ENCODE measurements around the gene PRDM16.

DNA sequence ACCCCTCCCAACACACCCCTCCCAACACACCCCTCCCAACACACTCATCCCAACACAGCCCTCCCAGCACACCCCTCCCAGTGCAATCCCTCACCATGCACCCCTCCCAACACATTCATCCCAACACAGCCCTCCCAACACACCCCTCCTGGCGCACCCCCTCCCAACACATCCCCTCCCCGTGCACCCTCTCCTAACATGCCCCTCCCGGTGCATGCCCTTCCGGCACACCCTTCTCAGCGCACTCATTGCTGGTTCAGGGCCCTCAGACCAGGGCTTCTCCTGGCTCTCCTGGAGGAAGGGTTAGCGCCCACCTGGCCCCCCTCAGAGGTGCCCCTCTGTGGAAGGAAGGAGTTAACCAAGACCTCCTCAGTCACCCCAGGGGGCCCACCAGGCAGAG is 310.9 kb downstream of the PRDM16 start:
- TF ChIP-seq BRCA1 (IDR thresholded peaks at IDR 0.05; ENCODE audit: low read depth, low read length) (no peak), JUN (IDR thresholded peaks at IDR 0.05; ENCODE audit: low read depth, low read length) (no peak), GTF2F1 (IDR thresholded peaks at IDR 0.05; ENCODE audit: borderline replicate concordance, low read depth, low read length) (no peak), POLR2AphosphoS5 (IDR thresholded peaks at IDR 0.05; ENCODE audit: low read depth, low read length) (no peak), GABPA (IDR thresholded peaks at IDR 0.05; ENCODE audit: borderline replicate concordance, insufficient read depth, low read length) (no peak)
- TF ChIP-seq, protein P1, sequence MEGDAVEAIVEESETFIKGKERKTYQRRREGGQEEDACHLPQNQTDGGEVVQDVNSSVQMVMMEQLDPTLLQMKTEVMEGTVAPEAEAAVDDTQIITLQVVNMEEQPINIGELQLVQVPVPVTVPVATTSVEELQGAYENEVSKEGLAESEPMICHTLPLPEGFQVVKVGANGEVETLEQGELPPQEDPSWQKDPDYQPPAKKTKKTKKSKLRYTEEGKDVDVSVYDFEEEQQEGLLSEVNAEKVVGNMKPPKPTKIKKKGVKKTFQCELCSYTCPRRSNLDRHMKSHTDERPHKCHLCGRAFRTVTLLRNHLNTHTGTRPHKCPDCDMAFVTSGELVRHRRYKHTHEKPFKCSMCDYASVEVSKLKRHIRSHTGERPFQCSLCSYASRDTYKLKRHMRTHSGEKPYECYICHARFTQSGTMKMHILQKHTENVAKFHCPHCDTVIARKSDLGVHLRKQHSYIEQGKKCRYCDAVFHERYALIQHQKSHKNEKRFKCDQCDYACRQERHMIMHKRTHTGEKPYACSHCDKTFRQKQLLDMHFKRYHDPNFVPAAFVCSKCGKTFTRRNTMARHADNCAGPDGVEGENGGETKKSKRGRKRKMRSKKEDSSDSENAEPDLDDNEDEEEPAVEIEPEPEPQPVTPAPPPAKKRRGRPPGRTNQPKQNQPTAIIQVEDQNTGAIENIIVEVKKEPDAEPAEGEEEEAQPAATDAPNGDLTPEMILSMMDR (IDR thresholded peaks at IDR 0.05; ENCODE audit: control extremely low read depth in 1 of 3, insufficient read depth in 1 of 3, low read depth in 1 of 3, low read length in 3 of 3), result no peak

All from H1 (cell line).